HTR-8/SVneo (cell line): Measurements from ENCODE around the gene ANKRD30BL.
"Not testable (repeated sequence)": the region's sequence is repeated elsewhere in the genome, so short reads cannot be mapped to it uniquely, and the experiment has no call there.

Experiments
- DNase-seq: peaks from one replicate; pipeline ENCODE4 v3.0.0; 2011; ENCODE audit warnings: low spot score, mixed read lengths; ENCODE audit not compliant: insufficient read length
- FAIRE-seq: peaks from 2 replicates; lab custom pipeline; 2011; peaks lifted over from hg19 to GRCh38; lab: Jason Lieb, UNC

Gene ANKRD30BL

GRCh38 chr2:132161161-132162124, at the start of gene ANKRD30BL:
Gene ANKRD30BL, minus strand, starts transcription at chr2:132161952. Its CDS starts 247 bp downstream, at chr2:132161705.
- not testable (repeated sequence) for FAIRE-seq, DNase-seq

DNA sequence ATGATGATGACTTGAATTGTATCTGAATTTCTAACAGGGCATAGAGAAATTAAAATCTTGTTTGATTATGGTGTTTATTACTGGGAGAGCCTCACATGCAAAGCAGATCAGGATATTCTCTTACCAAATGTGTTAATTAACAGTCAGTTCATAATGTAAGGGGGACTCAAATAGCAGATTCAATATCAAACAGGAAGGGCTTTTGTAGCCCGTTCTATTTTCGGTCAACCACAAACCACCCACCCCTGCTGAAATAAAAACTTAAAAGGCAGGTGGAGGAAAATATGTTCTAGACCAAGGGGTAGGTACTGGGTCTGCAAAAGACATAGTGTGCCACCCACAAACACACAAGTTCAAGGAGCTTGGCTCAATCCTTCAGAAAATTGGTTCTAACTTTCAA, 41.1 kb upstream of the ANKRD30BL start:
- not testable (repeated sequence) for DNase-seq, FAIRE-seq

DNA sequence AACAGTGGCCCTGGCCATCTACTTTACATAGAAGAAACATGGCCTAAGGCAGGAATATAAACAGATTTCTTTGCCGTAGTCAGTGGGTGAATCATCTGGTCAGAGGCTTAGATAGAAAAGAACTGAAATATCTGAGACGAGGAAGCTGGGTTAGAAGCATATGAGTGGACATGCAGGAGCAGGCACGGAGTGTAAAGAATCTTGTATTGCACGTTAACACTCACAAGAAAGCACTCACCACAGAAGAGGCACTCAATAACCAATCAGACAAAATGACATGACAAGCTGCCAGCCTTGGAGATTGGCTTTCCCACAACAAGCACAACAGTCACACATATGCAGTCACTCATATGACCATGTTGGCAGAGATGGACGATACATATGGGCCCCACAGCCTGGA, 31.1 kb upstream of the ANKRD30BL start:
- not testable (repeated sequence) for FAIRE-seq, DNase-seq

- not testable (repeated sequence) for FAIRE-seq
Measured at GRCh38 chr2:132167100-132167499, 5.3 kb upstream of the ANKRD30BL start.

DNA sequence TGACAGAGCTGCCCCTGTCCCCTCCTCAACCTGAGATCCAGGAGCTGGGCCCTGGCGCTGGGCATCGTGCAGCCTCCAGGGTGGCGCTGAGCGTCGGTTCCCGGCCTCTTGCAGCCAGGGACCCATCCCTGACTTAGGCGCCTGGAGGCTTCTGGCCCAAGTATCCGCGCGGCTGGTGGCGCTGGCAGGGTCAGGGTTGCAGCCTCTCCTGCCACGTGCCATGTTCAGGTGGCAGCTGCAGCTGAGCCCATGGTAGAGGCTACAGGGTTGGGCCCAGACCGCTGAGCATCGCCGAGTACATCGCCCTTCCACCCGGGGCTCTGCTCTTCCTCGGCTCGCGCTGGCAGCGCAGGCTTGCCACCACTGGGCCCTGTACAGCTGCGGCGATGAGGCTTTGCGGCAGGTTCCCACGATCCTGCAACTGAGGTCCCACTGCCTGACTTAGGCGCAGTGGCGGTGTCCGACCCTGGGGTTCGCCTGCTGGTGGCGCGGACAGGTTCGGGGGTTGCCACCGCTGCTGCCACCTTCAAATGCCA, 441 bp upstream of the ANKRD30BL start:
- DNase-seq, FAIRE-seq: not testable (repeated sequence)

More at GRCh38 chr2:132167100-132167499, 5.3 kb upstream of the ANKRD30BL start:
- not testable (repeated sequence) for DNase-seq

GRCh38 chr2:132146774-132147173, 15.0 kb downstream of the ANKRD30BL start:
- peak; percentile 1 for DNase-seq
- not testable (repeated sequence) for FAIRE-seq
